Panc1 (cell line): ENCODE data around the gene SIRT5. TPM values are rescaled to one million over a fixed set of nuclear protein-coding genes. Genes with fewer than 3 reads are reported as not detected.

Experiments
- ATAC-seq: fragments of 200-7000 bp; cut with Tn5 transposase; 2 replicates; pipeline ENCODE4 v1.9.1; 2020; ENCODE audit warnings: mild to moderate bottlenecking, moderate library complexity
- BruUV-seq: library from RNA; stranded (reverse); fragments of 400-500 nt; replicated peaks from 2 replicates; lab custom pipeline; 2021; lab: Mats Ljungman, UMichigan
- CTCF ChIA-PET: fragments of 300-600 bp; sonication (Branson Sonifier 250); formaldehyde crosslinking; loops from one replicate; lab custom pipeline; 2022; ENCODE audit warnings: antibody characterized with exemption; lab: Charles Lee
- POLR2A ChIA-PET: fragments of 300-600 bp; sonication (Branson Sonifier 250); formaldehyde crosslinking; loops from one replicate; lab custom pipeline; 2022; ENCODE audit warnings: antibody characterized with exemption; lab: Charles Lee
- DNase-seq: peaks from one replicate; pipeline ENCODE4 v3.0.0-alpha.2; 2010; ENCODE audit warnings: low read depth, low spot score
- H3K27ac ChIP-seq: 2 replicates; pipeline ENCODE4 v1.5.1; 2011; ENCODE audit warnings: mild to moderate bottlenecking, low read length, inconsistent platforms
- H3K27me3 ChIP-seq: fragments of 200-500 bp; sonication (Bioruptor generic); 2 replicates; pipeline ENCODE4 v1.6.0; 2014; ENCODE audit warnings: low read length, inconsistent platforms; ENCODE audit not compliant: control insufficient read depth, insufficient read depth
- H3K36me3 ChIP-seq: fragments of 200-500 bp; sonication (Bioruptor generic); 2 replicates; pipeline ENCODE4 v1.5.1; 2014; ENCODE audit warnings: inconsistent platforms, mild to moderate bottlenecking, low read length, moderate library complexity; ENCODE audit not compliant: control insufficient read depth, insufficient read depth
- H3K4me1 ChIP-seq: 2 replicates; pipeline ENCODE4 v1.5.1; 2011; ENCODE audit warnings: inconsistent platforms, mild to moderate bottlenecking, low read length, moderate library complexity; ENCODE audit not compliant: control insufficient read depth, insufficient read depth
- H3K4me3 ChIP-seq, 2 experiments: 2 replicates each; pipeline ENCODE4 v1.5.1; 2011 to 2012; ENCODE audit warnings: low read depth in 2 of 2, low read length in 2 of 2, mild to moderate bottlenecking in 2 of 2, inconsistent platforms in 1 of 2, moderate library complexity in 1 of 2
- H3K9me3 ChIP-seq: fragments of 200-500 bp; sonication (Bioruptor generic); 2 replicates; pipeline ENCODE4 v1.5.1; 2014; ENCODE audit warnings: low read depth, mild to moderate bottlenecking, inconsistent platforms, low read length, moderate library complexity; ENCODE audit not compliant: control insufficient read depth, insufficient read depth
- CTCF ChIP-seq: fragments of 450-650 bp; IDR thresholded peaks from 2 replicates; pipeline ENCODE4 v1.5.1; 2017; ENCODE audit warnings: mild to moderate bottlenecking
- POLR2AphosphoS5 ChIP-seq: IDR thresholded peaks from 2 replicates; pipeline ENCODE4 v1.6.1; 2012; ENCODE audit warnings: mild to moderate bottlenecking, low read depth, low read length, moderate library complexity
- REST ChIP-seq, 2 experiments: IDR thresholded peaks; 2 replicates each; pipeline ENCODE4 v1.6.1; 2011 to 2012; ENCODE audit warnings: low read depth in 2 of 2, control low read depth in 1 of 2, low read length in 1 of 2, mild to moderate bottlenecking in 1 of 2, moderate library complexity in 1 of 2; ENCODE audit not compliant: insufficient read depth in 1 of 2
- SIN3A ChIP-seq: IDR thresholded peaks from 2 replicates; pipeline ENCODE4 v1.6.1; 2012; ENCODE audit warnings: low read depth, mild to moderate bottlenecking, low read length, moderate library complexity, borderline replicate concordance; ENCODE audit not compliant: insufficient read depth
- TCF7L2 ChIP-seq: IDR thresholded peaks from 2 replicates; pipeline ENCODE4 v1.6.1; 2011; ENCODE audit warnings: mild to moderate bottlenecking, low read depth, low read length, inconsistent platforms
- in situ Hi-C: cut with HindIII; loops from 2 replicates; pipeline ENCODE4 v1.10.0; 2016; ENCODE audit warnings: low sequenced_read_pairs, low pct_unique_long_range_greater_than_20kb
- intact Hi-C: fragments of 100-400 bp; cut with micrococcal nuclease; formaldehyde crosslinking; loops from one replicate; pipeline ENCODE4 v1.10.0; 2022; ENCODE audit not compliant: unreplicated experiment
- total RNA-seq: library from RNA; stranded (reverse); gene quantifications from one replicate; pipeline ENCODE4 v1.2.1, GENCODE V29; 2021; ENCODE audit not compliant: unreplicated experiment

SIRT5 gene
- total RNA-seq, 1 experiment from 2014 or later, result 11.0 TPM

- intact Hi-C loops, result loop anchor here (10.0 kb wide), 1 partner anchor 239 kb away; no protein-coding TSS in a partner anchor
- no peak for TF ChIP-seq REST (IDR thresholded peaks at IDR 0.05; ENCODE audit: insufficient read depth in 1 of 2, low read depth in 2 of 2, low read length in 1 of 2)
- TF ChIP-seq CTCF, result peak; percentile 75
- ATAC-seq, result peak; percentile 92
- H3K4me3 ChIP-seq, result peak overlapping the region; percentile 73 to 88
- H3K9me3 ChIP-seq, result no peaks in the 10 kb centered on the region
- peak; percentile 69 for DNase-seq
- peak overlapping the region; percentile 90; the same call in 1 of the 2 replicates for H3K27ac ChIP-seq
- ChIA-PET CTCF (interaction anchor here (0.6 to 1.1 kb wide), 2 partner anchors 239 to 663 kb away, joined by 3 to 5 read pairs; no protein-coding TSS in a partner anchor), POLR2A (interaction anchor here (0.6 kb wide), 1 partner anchor 14 kb away, joined by 3 read pairs; no protein-coding TSS in a partner anchor)
- in situ Hi-C loops, result no loop called here
- H3K36me3 ChIP-seq, result no peaks in the 10 kb centered on the region
- no peaks in the 10 kb centered on the region for H3K27me3 ChIP-seq
- H3K4me1 ChIP-seq, result peaks cover 11% of the 10 kb centered on the region; the same call in 1 of the 2 replicates
- no TSS peak for BruUV-seq
These were observed 241 bp upstream of the SIRT5 start for GRCh38 chr6:13574149-13574570.

GRCh38 chr6:13575377-13575775 lies 975 bp downstream of the SIRT5 start:
- TF ChIP-seq CTCF (no peak; the same call in none of the 2 replicates), POLR2AphosphoS5 (no peak), TCF7L2 (no peak), REST (IDR thresholded peaks at IDR 0.05; ENCODE audit: insufficient read depth in 1 of 2, low read depth in 2 of 2, low read length in 1 of 2) (no peak), SIN3A (no peak)
- H3K9me3 ChIP-seq, result no peaks in the 10 kb centered on the region
- H3K27ac ChIP-seq, result peak overlapping the region; percentile 90
- no peaks in the 10 kb centered on the region for H3K27me3 ChIP-seq
- no peak for DNase-seq
- POLR2A ChIA-PET, result interaction anchor here (0.6 to 0.9 kb wide), 2 partner anchors 39 to 248 kb away, joined by 3 to 9 read pairs; no protein-coding TSS in a partner anchor
- in situ Hi-C loops (no loop called here), intact Hi-C loops (loop anchor here (10.0 kb wide), 1 partner anchor 241 kb away; no protein-coding TSS in a partner anchor)
- H3K4me1 ChIP-seq, result peaks cover 11% of the 10 kb centered on the region; the same call in 1 of the 2 replicates
- CTCF ChIA-PET, result no interaction called here
- ATAC-seq, result no peak
- BruUV-seq, result no TSS peak
- H3K4me3 ChIP-seq, result peak overlapping the region; percentile 73 to 88
- H3K36me3 ChIP-seq, result no peaks in the 10 kb centered on the region
